ENCODE data around the gene MAMSTR.

DNA sequence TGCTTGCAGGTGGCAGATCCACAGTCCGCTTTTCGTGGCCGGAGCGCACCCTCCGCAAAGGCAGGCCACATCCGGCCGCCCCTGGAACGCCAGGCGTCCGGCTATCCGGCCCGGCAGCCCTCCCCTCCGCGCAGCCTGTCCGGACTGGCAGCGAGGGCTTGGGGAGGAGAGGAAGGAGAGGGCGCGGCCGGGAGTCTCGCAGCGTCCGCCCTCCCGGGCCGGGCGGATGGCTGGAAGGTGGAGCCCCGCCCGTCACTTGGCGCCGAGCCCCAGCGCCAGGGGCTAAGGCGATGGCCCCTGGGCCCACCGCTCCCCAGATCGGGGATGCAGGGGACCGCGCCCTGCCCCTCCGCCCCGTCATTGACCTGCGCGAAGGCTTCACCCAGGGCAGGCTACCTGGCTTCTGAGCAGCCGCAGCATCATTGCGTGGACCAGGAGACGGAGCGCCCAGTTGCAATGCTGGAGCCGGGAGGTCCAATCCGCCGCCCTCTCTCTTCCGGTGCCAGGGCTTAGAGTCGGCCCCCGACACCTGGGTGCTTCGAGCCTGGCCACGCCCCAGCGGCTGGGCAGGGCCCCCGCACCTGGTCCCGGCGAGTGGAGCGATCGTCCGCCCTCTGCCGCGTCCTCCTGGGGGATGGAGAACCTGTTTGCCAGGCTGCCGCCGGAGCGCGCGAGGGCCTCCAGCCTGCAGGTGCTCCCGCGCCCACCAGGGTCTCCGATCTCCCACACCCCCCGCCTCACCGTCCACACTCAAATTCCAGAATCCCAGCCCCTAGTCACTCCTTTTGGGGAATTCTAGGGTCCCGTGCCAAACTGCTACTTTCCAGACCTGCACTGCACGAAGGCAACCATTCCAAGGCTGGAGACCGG lies 33.2 kb upstream of the MAMSTR start, which contains the start of gene FUT1:
- TF ChIP-seq GATA2 (IDR thresholded peaks at IDR 0.05; ENCODE audit: low read depth, low read length) (no peak), GATA3 (IDR thresholded peaks at IDR 0.05; ENCODE audit: low read depth, low read length) (no peak)

Data from SH-SY5Y (cell line).